HG03097 (cell line): ENCODE measurements around the gene CDC42BPB.

Source experiments
- ATAC-seq: cut with Tn5 transposase; IDR thresholded peaks from one replicate; pipeline ENCODE4 v1.9.1; 2021; ENCODE audit not compliant: unreplicated experiment, low FRiP score

Gene CDC42BPB

GRCh38 chr14:103096387-103096786 is 39.0 kb upstream of the CDC42BPB start:
- no peak for ATAC-seq

DNA sequence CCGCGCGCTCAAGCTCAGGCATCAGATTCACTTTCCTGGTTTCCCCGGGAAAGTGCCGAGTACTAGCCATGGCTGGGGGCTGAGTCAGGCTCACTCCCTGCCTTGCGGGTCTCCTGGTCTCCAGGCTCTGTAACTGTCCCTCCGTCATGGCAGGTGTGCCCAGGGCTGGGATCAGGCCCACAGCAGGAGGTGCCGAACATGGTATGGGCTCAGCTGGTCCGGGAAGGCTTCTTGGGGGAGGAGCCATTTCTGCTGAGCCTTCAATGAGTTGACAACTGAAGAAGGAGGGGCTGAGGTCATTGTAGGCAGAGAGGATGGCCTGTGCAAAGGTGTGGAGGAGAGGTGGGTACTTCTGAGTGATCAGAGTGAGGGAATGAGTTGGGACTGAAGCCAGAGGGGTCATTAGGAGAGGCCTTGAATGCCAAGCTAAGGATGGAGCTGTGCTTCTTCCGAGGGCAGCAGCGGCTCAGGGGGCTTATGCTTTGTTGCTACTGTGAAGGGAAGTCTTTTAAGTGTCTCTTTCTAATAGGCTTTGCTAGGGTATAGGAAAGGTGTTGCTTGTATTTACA is 37.9 kb upstream of the CDC42BPB start:
- ATAC-seq, result no peak

- ATAC-seq, result no peak
These were observed 37.3 kb upstream of the CDC42BPB start, which contains the start of gene EXOC3L4 for GRCh38 chr14:103094406-103095209. Gene EXOC3L4, plus strand, starts transcription at chr14:103094725. Its CDS starts 5,495 bp downstream, at chr14:103100220.

GRCh38 chr14:103093856-103094405 is 36.6 kb upstream of the CDC42BPB start:
- ATAC-seq, result no peak

- ATAC-seq, result no peak
These were observed 34.5 kb upstream of the CDC42BPB start for GRCh38 chr14:103091883-103092222.

- ATAC-seq, result no peak
These were observed 33.9 kb upstream of the CDC42BPB start for GRCh38 chr14:103091041-103091882.

- no peak for ATAC-seq
These were observed 33.2 kb upstream of the CDC42BPB start for GRCh38 chr14:103090481-103091020.

GRCh38 chr14:103089386-103090335 is 32.3 kb upstream of the CDC42BPB start:
- ATAC-seq, result no peak

DNA sequence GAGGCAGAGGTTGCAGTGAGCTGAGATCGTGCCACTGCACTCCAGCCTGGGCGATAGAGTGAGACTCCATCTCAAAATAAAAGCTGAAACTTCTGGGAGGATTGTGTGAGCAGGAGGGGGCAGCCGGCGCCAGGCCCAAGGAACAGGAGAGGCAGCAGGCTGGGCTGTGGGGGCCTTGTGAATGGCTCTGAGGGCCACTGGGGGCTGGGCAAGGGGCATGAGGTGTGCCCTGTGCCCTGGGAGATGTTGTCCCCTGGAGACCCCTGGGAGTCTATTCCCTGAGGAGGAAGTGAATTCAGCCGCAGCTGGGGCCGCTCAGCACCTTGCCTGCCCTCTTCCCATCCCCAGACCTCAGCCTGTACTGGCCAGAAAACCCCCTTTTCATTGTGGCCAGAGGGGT is 31.6 kb upstream of the CDC42BPB start:
- no peak for ATAC-seq

DNA sequence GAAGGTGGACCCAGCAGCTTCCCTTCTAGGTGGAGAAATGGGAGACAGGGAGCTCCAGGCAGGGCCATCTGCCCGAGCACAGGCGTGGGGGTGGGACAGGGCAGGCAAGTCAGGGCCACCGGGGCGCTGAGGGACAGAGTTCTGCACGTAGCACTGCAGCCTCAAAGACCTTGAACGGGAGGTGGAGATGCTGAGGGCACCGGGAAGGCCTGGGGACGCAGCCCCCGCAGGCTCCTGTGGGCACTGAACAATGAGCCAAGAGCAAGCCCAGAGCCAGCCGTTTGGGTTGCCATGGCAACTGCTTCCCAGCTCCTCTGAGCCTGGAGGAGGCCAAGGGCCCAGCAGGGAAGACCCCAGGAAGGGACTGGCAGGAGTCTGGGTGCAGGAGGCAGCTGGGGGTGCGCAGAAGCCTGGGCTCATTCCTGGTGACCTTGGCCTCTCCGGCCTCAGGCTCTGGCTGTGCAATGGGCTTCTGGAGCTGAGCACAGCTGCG is 30.0 kb upstream of the CDC42BPB start:
- ATAC-seq, result no peak

DNA sequence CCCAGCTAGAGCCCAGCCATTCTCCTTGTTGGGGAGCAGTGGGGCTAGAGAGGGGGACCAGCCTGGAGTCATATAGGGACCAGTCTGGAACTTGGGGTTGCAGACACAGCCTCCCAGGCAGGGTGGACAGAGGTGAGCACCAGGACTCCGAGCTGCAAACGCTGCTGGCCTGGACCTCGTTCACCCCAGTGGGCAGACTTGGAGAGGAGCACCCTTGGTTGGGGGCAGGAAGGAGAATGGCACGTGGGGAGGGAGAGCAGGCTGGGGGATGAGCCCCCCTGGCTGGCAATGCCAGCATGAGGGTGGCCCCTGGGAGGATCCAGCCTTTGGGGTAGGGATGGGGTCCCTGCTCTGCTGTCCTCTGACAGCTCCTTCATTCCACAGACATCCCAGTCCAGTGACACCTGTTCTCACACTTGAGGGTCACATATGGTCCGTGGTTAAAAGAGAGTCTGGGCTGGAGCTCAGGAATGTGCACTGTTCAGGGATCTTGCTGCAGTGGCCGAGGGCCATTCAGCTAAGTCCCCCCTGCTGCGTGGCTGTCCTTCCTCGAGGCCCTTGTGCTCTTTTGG is 29.5 kb upstream of the CDC42BPB start:
- ATAC-seq, result no peak

GRCh38 chr14:103085106-103086091 is 28.1 kb upstream of the CDC42BPB start:
- no peak for ATAC-seq

- no peak for ATAC-seq
These were observed 26.9 kb upstream of the CDC42BPB start, which contains the start of gene LBHD2 for GRCh38 chr14:103084021-103084919. Gene LBHD2, plus strand, starts transcription at chr14:103084210. Its CDS starts 1,803 bp downstream, at chr14:103086013.

- no peak for ATAC-seq
These were observed 24.6 kb upstream of the CDC42BPB start for GRCh38 chr14:103081951-103082350.

GRCh38 chr14:103078860-103079587 is 21.7 kb upstream of the CDC42BPB start:
- ATAC-seq, result no peak

- no peak for ATAC-seq
These were observed 21.0 kb upstream of the CDC42BPB start for GRCh38 chr14:103078420-103078749.
